T-helper 1 cell treated with Interleukin-12 subunit alpha and Interleukin-12 subunit beta and Interleukin-4 antibody, amounts not matched to agents 30 μg/mL and 1 μg/mL, for 36 hours (primary cell): Measurements from ENCODE around the gene RHBDD1.

ENCODE experiments used
- H3K27ac Mint-ChIP-seq: one replicate; pipeline ENCODE4 v1.8.0; 2021; ENCODE audit warnings: mild to moderate bottlenecking, mixed read lengths
- H3K27me3 Mint-ChIP-seq: one replicate; pipeline ENCODE4 v1.8.0; 2021; ENCODE audit warnings: low read depth, mixed read lengths
- H3K36me3 Mint-ChIP-seq: one replicate; pipeline ENCODE4 v1.8.0; 2021; ENCODE audit warnings: low read depth, mixed read lengths
- H3K4me1 Mint-ChIP-seq: one replicate; pipeline ENCODE4 v1.8.0; 2021; ENCODE audit warnings: low read depth, mixed read lengths
- H3K4me3 Mint-ChIP-seq: one replicate; pipeline ENCODE4 v1.8.0; 2021; ENCODE audit warnings: mild to moderate bottlenecking, moderate library complexity, mixed read lengths
- H3K9me3 Mint-ChIP-seq: one replicate; pipeline ENCODE4 v1.8.0; 2021; ENCODE audit warnings: mixed read lengths

Gene RHBDD1

DNA sequence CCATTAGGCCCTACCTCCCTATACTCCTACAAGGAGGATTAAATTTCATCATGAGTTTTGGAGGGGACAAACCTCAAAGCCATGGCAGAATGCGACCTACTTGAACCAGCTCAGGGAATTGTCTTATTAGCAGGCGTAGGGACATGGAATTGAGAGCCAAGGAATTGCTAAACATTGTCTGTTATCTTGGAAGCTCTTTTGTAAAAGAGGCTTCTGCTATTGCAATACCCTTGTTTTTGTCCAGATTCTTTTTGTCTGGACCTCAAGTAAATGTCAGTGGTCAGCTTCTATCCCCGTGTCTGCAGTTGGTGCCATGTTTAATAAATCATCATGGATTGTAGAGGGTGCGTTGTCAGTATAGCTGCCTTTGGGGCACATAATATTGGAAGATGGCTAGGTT, 62.3 kb downstream of the RHBDD1 start:
- Mint-ChIP-seq H3K4me3 (no peak overlapping the region), H3K27me3 (no peaks in the 10 kb centered on the region), H3K4me1 (peaks cover 1% of the 10 kb centered on the region), H3K9me3 (no peaks in the 10 kb centered on the region), H3K27ac (no peak overlapping the region), H3K36me3 (peaks cover 10% of the 10 kb centered on the region)

DNA sequence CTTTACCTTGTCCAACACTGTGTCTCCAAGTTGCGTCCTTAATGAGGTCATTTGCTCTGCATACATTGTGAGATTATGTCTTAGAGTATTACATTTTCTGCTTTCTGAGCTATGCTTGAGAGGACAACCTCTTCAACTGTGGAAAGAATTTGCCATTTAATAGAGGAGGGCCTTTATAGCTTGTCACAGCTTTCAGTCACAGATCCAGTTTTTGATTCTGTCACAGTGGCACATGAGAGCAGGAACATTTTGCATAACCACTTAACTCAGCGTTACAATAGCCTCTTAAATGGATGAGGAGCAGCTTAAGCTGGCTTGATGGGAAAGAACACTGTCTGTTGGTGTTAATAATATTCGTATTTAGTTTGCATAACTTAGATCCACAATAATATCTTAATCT, 63.0 kb downstream of the RHBDD1 start:
- Mint-ChIP-seq H3K27ac (no peak overlapping the region), H3K36me3 (peaks cover 13% of the 10 kb centered on the region), H3K4me1 (no peaks in the 10 kb centered on the region)

DNA sequence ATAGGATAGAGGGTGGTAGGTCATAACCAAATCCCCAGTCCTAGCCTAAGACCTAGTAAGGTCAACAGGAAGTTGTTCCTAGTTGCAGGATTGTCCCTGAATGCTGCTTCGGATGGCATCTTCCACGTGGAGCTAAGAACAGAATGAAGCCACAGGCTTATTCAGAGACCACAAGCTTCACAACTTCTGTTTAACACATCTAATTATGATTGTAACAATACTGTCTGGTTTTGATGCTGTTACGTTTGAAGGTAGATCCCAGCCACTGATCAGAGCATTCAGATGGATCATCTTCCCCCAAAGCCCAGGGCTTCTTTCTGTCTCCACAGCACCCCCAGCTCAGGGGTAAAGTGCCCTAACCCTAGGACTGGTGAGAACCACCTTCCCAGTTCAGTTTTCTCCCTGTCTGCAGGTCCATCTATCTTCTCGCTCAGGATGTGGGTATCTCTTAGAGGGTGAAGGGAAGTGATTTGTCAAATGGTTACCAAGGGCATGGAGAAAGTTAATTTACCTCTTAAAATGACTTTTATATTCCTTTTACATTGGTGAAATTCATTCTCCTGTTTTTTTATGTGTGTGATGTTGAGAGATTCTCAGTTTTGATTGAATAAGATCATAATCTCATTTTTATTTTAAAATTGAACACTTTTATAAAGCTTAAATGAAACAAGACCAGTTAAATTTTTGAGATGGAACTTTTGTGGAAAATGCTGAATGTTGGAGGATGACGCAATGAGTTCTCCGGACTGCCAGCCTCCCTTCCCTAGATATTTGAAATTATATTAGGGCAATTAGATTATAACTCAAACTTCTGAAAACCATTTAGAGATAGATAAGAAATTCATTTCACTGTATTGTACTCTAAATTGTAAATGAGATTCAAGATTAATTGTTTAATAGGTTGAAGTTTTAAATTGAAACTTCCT, 66.5 kb downstream of the RHBDD1 start:
- H3K4me1 Mint-ChIP-seq, result peaks cover 9% of the 10 kb centered on the region
- H3K36me3 Mint-ChIP-seq, result peaks cover 7% of the 10 kb centered on the region
- no peak overlapping the region for H3K4me3 Mint-ChIP-seq
- H3K27ac Mint-ChIP-seq, result no peak overlapping the region
- H3K27me3 Mint-ChIP-seq, result no peaks in the 10 kb centered on the region
- no peaks in the 10 kb centered on the region for H3K9me3 Mint-ChIP-seq

More for the DNA sequence above, 63.0 kb downstream of the RHBDD1 start:
- H3K4me3 Mint-ChIP-seq, result no peak overlapping the region
- no peaks in the 10 kb centered on the region for H3K27me3 Mint-ChIP-seq
- H3K9me3 Mint-ChIP-seq, result no peaks in the 10 kb centered on the region

DNA sequence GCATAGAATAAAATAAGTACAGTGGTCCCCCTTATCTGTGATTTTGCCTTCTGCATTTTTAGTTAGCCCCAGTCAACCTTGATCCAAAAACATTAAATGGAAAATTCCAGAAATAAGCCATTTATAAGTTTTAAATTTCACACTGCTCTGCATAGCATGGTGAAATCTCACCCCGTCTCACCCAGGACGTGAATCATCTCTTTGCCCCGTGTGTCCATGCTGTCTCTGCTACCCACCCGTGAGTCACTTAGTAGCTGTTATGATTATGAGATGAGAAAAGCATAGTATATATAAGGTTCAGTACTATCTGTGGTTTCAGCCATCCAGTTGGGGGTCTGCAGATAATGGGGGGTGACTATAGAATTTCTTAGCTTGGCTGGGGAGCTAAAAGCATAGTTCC, 67.3 kb downstream of the RHBDD1 start:
- H3K27ac Mint-ChIP-seq, result no peak overlapping the region
- no peaks in the 10 kb centered on the region for H3K9me3 Mint-ChIP-seq
- no peak overlapping the region for H3K4me3 Mint-ChIP-seq
- peaks cover 6% of the 10 kb centered on the region for H3K36me3 Mint-ChIP-seq
- no peaks in the 10 kb centered on the region for H3K27me3 Mint-ChIP-seq
- H3K4me1 Mint-ChIP-seq, result peaks cover 9% of the 10 kb centered on the region

GRCh38 chr2:226904592-226904991, 68.7 kb downstream of the RHBDD1 start:
- no peaks in the 10 kb centered on the region for H3K9me3 Mint-ChIP-seq
- H3K27me3 Mint-ChIP-seq, result no peaks in the 10 kb centered on the region
- peaks cover 9% of the 10 kb centered on the region for H3K4me1 Mint-ChIP-seq
- no peak overlapping the region for H3K4me3 Mint-ChIP-seq
- no peak overlapping the region for H3K27ac Mint-ChIP-seq
- H3K36me3 Mint-ChIP-seq, result peaks cover 6% of the 10 kb centered on the region

DNA sequence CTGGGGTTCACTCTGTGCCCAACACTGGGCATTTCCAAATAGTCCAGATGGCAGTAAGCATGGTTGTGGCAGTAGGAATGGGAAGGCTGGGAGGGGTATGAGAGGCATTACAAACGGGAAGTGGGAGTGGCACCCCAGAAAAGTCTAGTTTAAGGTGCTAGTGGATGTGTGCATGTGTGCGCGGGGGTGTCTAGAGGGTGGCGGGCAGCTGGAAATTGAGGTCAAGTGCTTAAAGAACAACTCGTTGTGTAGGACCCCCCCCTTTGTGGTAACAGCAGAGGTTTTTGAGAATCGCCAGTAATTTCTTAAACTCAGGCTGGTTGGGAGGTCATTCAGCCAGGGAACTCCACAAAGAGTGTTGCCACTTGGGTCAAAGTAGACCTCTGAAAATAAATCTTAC, 69.9 kb downstream of the RHBDD1 start:
- H3K9me3 Mint-ChIP-seq, result no peaks in the 10 kb centered on the region
- H3K4me3 Mint-ChIP-seq, result no peak overlapping the region
- peaks cover 6% of the 10 kb centered on the region for H3K36me3 Mint-ChIP-seq
- no peaks in the 10 kb centered on the region for H3K27me3 Mint-ChIP-seq
- peaks cover 9% of the 10 kb centered on the region for H3K4me1 Mint-ChIP-seq
- no peak overlapping the region for H3K27ac Mint-ChIP-seq

DNA sequence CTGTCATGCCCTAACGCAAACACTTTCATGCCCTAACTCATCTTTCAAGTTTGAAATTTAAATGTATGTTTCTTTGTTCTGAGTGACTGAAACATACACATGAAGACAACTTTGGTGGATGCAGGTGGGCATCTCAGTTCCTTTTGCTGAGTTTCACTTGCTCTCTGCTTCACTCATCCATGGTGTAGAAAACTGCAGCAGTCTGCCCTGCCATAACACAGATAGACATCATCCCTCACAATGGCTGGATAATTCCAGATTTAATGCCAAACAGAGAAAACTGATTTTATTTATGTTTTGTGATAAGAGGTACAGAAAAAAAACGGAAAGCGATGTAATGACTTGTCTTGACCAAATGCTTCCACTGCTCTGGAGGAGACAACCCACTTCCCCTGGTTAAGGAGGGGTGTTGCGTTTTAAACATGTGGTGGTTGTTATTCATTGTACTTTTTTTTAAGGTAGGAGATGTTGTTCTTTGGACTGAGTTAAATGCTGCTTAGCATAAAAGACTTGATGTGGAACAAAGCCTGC, 70.4 kb downstream of the RHBDD1 start:
- peaks cover 9% of the 10 kb centered on the region for H3K36me3 Mint-ChIP-seq
- no peak overlapping the region for H3K4me3 Mint-ChIP-seq
- H3K27me3 Mint-ChIP-seq, result no peaks in the 10 kb centered on the region
- H3K27ac Mint-ChIP-seq, result no peak overlapping the region
- H3K4me1 Mint-ChIP-seq, result peaks cover 9% of the 10 kb centered on the region
- no peaks in the 10 kb centered on the region for H3K9me3 Mint-ChIP-seq

DNA sequence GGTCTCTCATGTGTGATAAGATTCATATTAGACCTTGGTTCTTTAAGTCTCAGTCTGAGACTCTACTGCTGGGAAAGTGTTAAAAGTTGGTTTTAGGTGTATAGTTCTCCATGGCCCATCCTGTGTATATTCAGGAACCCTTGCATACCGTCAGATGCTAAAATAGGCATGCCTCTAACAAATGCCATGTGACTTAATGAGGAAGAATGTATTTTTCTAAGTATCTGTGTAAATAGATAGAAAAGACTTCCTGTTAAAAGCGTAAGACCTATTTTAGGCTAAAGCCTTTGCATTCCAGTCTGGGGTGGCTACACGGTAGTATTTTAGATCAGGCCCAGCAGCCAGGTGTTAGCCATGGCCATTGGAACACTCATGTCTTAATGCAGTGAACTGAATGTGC, 73.3 kb downstream of the RHBDD1 start:
- Mint-ChIP-seq H3K4me1 (peaks cover 11% of the 10 kb centered on the region), H3K36me3 (peaks cover 17% of the 10 kb centered on the region), H3K9me3 (no peaks in the 10 kb centered on the region), H3K27me3 (no peaks in the 10 kb centered on the region), H3K4me3 (no peak overlapping the region), H3K27ac (no peak overlapping the region)

- peaks cover 18% of the 10 kb centered on the region for H3K36me3 Mint-ChIP-seq
- H3K4me1 Mint-ChIP-seq, result peaks cover 8% of the 10 kb centered on the region
- no peak overlapping the region for H3K4me3 Mint-ChIP-seq
- no peaks in the 10 kb centered on the region for H3K27me3 Mint-ChIP-seq
- H3K27ac Mint-ChIP-seq, result no peak overlapping the region
- H3K9me3 Mint-ChIP-seq, result no peaks in the 10 kb centered on the region
Observed at GRCh38 chr2:226909836-226910235, 74.0 kb downstream of the RHBDD1 start.

- no peak overlapping the region for H3K4me3 Mint-ChIP-seq
Observed at GRCh38 chr2:226910384-226910783, 74.5 kb downstream of the RHBDD1 start.

DNA sequence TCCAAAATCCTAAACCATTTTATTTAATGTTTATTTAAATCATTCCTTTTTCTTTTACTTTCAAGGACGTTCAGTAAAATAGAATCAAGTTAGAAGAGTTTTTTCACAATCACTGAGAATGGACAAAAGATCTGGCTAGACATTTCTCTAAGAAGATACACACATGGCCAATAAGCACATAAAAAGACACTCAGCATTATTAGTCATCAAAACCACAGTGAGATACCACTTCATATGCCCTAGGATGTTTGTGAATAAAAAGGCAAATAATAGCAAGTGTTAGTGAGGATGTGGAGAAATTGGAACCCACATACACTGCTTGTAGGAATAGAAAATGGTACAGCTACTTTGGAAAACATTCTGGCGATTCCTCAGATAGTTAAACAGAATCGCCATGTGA, 76.1 kb downstream of the RHBDD1 start:
- Mint-ChIP-seq H3K9me3 (no peaks in the 10 kb centered on the region), H3K27ac (no peak overlapping the region), H3K4me3 (no peak overlapping the region), H3K36me3 (peaks cover 19% of the 10 kb centered on the region), H3K4me1 (peaks cover 8% of the 10 kb centered on the region), H3K27me3 (no peaks in the 10 kb centered on the region)

More at GRCh38 chr2:226910384-226910783, 74.5 kb downstream of the RHBDD1 start:
- H3K27ac Mint-ChIP-seq, result no peak overlapping the region
- H3K27me3 Mint-ChIP-seq, result no peaks in the 10 kb centered on the region
- H3K4me1 Mint-ChIP-seq, result peaks cover 8% of the 10 kb centered on the region
- H3K9me3 Mint-ChIP-seq, result no peaks in the 10 kb centered on the region
- H3K36me3 Mint-ChIP-seq, result peaks cover 20% of the 10 kb centered on the region

- Mint-ChIP-seq H3K4me3 (no peak overlapping the region), H3K27ac (no peak overlapping the region), H3K4me1 (peaks cover 8% of the 10 kb centered on the region), H3K9me3 (no peaks in the 10 kb centered on the region), H3K36me3 (peaks cover 19% of the 10 kb centered on the region), H3K27me3 (no peaks in the 10 kb centered on the region)
Observed at GRCh38 chr2:226913641-226914040, 77.8 kb downstream of the RHBDD1 start.

GRCh38 chr2:226915846-226916360, 80.0 kb downstream of the RHBDD1 start:
- H3K27me3 Mint-ChIP-seq, result no peaks in the 10 kb centered on the region
- peaks cover 21% of the 10 kb centered on the region for H3K36me3 Mint-ChIP-seq
- H3K27ac Mint-ChIP-seq, result no peak overlapping the region
- H3K4me1 Mint-ChIP-seq, result peaks cover 8% of the 10 kb centered on the region
- H3K9me3 Mint-ChIP-seq, result no peaks in the 10 kb centered on the region
- no peak overlapping the region for H3K4me3 Mint-ChIP-seq

- H3K27me3 Mint-ChIP-seq, result no peaks in the 10 kb centered on the region
- H3K4me3 Mint-ChIP-seq, result no peak overlapping the region
- peaks cover 6% of the 10 kb centered on the region for H3K9me3 Mint-ChIP-seq
- H3K4me1 Mint-ChIP-seq, result peaks cover 11% of the 10 kb centered on the region
- no peak overlapping the region for H3K27ac Mint-ChIP-seq
- H3K36me3 Mint-ChIP-seq, result peaks cover 23% of the 10 kb centered on the region
Observed at GRCh38 chr2:226916669-226917068, 80.8 kb downstream of the RHBDD1 start.

DNA sequence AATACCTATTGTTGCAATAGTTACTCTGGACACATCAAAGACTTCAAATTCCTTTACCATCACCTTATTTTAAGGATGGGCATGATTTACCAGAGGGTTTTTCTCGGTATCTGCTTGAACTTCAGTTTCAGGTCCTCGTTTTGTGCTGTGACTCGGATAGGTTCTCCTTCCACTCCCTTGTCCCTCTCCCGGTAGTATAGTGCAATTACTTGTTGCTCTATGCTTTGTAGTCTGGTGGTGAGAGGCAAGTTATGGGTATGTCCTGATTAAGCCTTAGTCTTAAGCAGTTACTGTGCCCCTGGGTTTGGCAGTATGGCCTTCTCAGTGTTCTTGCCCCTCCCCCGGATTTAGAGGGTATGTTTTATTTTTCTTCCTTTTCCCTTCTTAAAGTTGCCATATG, 96.6 kb downstream of the RHBDD1 start:
- no peaks in the 10 kb centered on the region for H3K4me1 Mint-ChIP-seq
- no peaks in the 10 kb centered on the region for H3K27me3 Mint-ChIP-seq
- H3K36me3 Mint-ChIP-seq, result peaks cover 8% of the 10 kb centered on the region
- H3K9me3 Mint-ChIP-seq, result no peaks in the 10 kb centered on the region
- no peak overlapping the region for H3K4me3 Mint-ChIP-seq
- H3K27ac Mint-ChIP-seq, result no peak overlapping the region
